HEK293 (cell line): ENCODE data around the gene ARHGAP22.

ENCODE experiments used
- TCF7L2 ChIP-seq: IDR thresholded peaks from 2 replicates; pipeline ENCODE4 v1.6.1; 2011; ENCODE audit warnings: low read depth, mild to moderate bottlenecking, inconsistent platforms, low read length, moderate library complexity, borderline replicate concordance
- YY1 ChIP-seq: fragments of 450-650 bp; formaldehyde crosslinking; IDR thresholded peaks from 2 replicates; pipeline ENCODE4 v1.5.1; 2018; ENCODE audit warnings: missing biosample characterization, missing genetic modification characterization
- ZNF521 ChIP-seq: fragments of 450-650 bp; formaldehyde crosslinking; IDR thresholded peaks from 2 replicates; pipeline ENCODE4 v1.5.1; 2017; ENCODE audit warnings: missing biosample characterization, mild to moderate bottlenecking, missing genetic modification characterization
- TF ChIP-seq, protein P1 (sequence below): fragments of 450-650 bp; formaldehyde crosslinking; IDR thresholded peaks from 2 replicates; pipeline ENCODE4 v1.5.1; 2016; ENCODE audit warnings: missing biosample characterization, missing genetic modification characterization

DNA sequence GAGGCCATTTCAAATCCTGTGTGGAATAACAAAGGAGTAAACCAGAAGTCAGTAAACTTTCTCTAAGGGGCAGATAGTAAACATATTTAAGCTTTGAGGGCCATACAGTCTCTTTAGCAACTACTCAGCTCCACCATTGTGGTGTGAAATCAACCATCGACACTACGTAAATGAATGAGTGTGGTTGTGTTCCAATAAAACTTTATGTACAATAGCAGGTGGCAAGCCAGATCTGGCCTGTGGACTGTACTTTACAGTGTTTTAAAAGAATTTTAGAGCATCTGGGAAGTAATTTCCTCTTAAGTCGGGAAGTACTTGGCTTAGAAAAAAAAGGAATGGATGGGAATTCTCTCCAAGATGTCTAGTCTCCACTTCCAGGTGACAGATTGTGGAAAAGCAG, 71.3 kb downstream of the ARHGAP22 start:
- TF ChIP-seq, protein P1, sequence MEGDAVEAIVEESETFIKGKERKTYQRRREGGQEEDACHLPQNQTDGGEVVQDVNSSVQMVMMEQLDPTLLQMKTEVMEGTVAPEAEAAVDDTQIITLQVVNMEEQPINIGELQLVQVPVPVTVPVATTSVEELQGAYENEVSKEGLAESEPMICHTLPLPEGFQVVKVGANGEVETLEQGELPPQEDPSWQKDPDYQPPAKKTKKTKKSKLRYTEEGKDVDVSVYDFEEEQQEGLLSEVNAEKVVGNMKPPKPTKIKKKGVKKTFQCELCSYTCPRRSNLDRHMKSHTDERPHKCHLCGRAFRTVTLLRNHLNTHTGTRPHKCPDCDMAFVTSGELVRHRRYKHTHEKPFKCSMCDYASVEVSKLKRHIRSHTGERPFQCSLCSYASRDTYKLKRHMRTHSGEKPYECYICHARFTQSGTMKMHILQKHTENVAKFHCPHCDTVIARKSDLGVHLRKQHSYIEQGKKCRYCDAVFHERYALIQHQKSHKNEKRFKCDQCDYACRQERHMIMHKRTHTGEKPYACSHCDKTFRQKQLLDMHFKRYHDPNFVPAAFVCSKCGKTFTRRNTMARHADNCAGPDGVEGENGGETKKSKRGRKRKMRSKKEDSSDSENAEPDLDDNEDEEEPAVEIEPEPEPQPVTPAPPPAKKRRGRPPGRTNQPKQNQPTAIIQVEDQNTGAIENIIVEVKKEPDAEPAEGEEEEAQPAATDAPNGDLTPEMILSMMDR (tag by site-specific recombination), result no peak
- TF ChIP-seq TCF7L2, result no peak
- no peak for TF ChIP-seq YY1 (tag by site-specific recombination)
- TF ChIP-seq ZNF521, result no peak
